Cardiac fibroblast (primary cell): ENCODE results near the gene LMTK2.

Experiments
- DNase-seq, 2 donors: peaks; one replicate each; pipeline versions ENCODE4 v3.0.0 to v3.0.0-alpha.2; 2010; ENCODE audit warnings: low read depth in 2 of 2
- H3K4me3 ChIP-seq, 2 donors: replicated peaks in 1 of 2; 1 replicate in 1 of 2; 2 replicates in 1 of 2; pipeline ENCODE4 v1.5.1; 2011; ENCODE audit warnings: low read depth in 2 of 2, low read length in 2 of 2, mild to moderate bottlenecking in 2 of 2, moderate library complexity in 1 of 2
- TF ChIP-seq, protein P1 (sequence below): IDR thresholded peaks from one replicate; pipeline ENCODE4 v1.5.1; 2011; ENCODE audit warnings: low read depth, mild to moderate bottlenecking, low read length, inconsistent platforms

Gene LMTK2

DNA sequence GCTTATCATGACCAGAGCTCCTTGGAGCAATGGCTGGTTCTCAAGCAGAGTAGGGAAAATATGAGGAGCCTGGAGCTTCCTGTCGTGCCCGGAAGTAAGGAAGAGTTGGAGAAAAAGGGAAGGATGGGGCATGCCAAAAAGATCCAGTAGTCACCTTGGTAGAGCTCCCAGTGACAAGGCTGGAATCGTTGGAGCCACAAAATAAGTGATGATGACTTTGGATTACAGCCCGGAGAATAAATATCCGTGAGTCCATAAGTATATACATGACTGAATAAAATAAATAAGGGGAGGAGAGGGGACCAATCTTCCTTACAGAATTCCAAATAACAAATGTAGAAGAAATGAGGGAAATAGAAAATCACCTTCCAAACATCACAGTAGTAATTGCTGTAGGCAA lies 29.3 kb downstream of the LMTK2 start:
- TF ChIP-seq, protein P1, sequence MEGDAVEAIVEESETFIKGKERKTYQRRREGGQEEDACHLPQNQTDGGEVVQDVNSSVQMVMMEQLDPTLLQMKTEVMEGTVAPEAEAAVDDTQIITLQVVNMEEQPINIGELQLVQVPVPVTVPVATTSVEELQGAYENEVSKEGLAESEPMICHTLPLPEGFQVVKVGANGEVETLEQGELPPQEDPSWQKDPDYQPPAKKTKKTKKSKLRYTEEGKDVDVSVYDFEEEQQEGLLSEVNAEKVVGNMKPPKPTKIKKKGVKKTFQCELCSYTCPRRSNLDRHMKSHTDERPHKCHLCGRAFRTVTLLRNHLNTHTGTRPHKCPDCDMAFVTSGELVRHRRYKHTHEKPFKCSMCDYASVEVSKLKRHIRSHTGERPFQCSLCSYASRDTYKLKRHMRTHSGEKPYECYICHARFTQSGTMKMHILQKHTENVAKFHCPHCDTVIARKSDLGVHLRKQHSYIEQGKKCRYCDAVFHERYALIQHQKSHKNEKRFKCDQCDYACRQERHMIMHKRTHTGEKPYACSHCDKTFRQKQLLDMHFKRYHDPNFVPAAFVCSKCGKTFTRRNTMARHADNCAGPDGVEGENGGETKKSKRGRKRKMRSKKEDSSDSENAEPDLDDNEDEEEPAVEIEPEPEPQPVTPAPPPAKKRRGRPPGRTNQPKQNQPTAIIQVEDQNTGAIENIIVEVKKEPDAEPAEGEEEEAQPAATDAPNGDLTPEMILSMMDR: no peak
- no peak overlapping the region for H3K4me3 ChIP-seq
- DNase-seq: no peak

DNA sequence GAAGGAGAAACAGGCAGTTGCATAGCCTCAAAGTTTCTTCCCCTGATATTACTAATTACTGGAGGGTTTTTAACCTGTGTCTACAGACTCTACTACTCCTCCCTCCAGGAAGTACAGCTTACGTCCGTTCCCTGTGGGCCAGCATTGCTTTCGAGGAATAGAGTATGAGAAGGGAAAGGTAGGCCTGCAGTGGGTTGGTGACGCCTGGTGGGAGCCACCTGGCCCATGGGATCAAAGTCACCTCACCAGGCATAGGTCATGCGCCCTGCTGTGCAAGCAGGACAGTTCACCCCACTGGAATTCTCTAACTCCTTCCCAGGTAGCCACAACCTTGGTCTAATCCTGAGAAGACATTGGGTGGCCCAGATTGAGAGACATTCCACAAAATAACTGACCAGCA lies 29.8 kb downstream of the LMTK2 start:
- H3K4me3 ChIP-seq: no peak overlapping the region
- no peak for DNase-seq
- TF ChIP-seq, protein P1: no peak

DNA sequence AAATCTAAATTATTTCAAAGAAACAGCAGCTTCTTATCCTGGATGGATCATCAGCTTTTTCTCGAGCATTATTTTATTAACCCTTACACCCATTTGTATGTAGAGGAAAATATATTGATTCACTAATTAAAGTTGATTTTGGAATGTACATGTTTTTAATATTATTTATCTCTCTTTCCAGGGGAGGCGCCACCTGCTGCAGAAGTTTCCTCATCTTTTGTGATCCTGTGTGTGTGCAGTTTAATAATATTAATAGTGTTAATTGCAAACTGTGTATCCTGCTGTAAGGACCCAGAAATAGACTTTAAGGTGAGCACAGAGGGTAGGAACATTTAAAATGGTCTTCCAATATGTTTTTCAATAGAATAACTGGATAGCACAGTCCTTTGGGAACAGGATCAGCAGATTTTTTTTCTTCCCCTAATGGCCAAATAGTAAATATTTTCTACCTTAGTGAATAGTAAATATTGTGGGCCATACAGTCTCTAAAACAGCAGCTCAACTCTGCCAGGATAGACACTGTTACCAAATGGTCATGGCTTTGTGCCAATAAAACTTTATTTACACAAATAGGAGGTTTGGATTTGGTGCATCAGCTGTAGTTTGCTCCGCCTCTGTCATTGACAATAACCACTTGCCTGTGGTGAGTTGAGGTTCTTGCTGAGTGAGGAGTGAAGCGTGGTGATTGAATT lies 30.6 kb downstream of the LMTK2 start:
- H3K4me3 ChIP-seq: no peak overlapping the region
- no peak for DNase-seq
- TF ChIP-seq, protein P1: no peak

DNA sequence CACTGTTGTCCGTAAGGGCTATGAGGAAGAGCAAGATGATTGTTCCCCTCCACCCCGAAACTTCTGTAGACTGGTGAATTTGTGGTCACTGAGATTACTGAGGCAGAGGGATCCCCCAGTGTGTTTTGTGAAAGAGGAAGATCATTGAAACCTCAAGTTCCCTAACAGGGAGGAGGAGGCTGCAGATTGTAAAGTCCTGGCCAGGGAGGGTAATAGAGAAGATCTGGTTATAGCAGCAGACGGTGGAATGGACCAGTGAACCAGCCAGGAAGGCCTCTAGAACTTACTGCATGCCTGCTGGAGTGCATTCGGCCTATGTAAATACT lies 31.1 kb downstream of the LMTK2 start:
- H3K4me3 ChIP-seq: no peak overlapping the region
- no peak for DNase-seq
- TF ChIP-seq, protein P1: no peak

DNA sequence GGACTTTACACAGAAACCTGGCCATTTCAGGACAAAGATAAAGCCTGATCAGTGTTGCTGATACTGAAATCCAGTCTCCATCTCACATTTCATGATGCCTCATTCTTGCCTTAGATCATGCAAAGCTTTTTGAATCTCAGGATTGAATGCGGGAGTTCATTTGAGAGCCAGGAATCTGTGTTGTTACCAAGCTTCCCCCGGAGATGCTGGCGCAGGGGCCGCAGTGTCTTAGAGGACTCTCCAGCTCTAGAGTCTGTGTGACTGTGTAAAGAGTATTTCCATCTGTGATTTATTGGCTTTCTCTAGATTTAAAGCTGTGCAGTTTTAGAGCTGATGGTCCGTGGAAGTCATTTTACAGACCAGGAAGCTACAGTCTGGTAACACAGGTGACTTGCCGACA lies 32.0 kb downstream of the LMTK2 start:
- TF ChIP-seq, protein P1: no peak
- no peak for DNase-seq
- no peak overlapping the region for H3K4me3 ChIP-seq

DNA sequence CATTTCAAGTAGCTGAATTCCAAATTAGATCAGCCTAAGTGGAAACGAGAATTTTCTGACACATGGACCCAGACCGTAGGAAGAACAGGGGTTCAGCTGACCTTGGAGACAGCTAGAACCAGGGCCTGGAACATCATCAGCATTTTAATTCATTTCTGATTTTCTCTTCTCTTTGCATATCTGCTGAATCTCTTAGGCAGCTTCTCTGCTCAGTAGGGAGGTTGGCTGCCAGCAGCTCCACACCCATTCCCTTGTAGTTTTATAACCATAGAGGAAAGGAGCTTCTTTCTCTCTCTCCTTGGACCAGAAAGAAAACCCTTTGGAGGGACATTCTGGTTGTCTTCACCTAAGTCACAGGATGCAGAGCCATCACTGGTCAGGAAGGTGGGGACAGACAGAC lies 36.0 kb downstream of the LMTK2 start:
- no peak overlapping the region for H3K4me3 ChIP-seq
- TF ChIP-seq, protein P1: no peak
- no peak for DNase-seq

DNA sequence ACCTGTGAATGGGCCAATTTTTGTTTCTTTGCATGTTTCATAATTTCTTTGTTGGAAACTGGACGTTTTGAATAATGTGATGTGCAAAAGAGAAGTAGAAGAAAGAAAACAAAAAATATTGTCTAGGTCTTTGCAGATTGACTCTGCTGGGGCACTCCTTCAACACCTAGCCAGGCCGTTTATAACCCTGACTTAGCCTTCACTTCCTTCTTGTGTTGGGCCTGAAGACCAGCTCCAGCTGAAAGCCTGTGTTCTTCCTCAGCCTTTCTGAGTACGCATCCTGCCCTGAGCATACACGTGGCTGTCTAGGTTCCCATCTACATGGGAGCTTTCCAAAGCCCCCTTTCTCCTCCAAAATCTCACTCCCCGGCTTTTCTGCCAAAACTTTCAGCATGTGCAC lies 41.9 kb downstream of the LMTK2 start:
- no peak overlapping the region for H3K4me3 ChIP-seq
- TF ChIP-seq, protein P1: no peak
- no peak for DNase-seq
